ENCODE measurements around the gene NIPAL4. TPM values are rescaled to one million over a fixed set of nuclear protein-coding genes. Genes with fewer than 3 reads are reported as not detected.

Gene NIPAL4
- total and polyA plus RNA-seq, 7 experiments from 2014 or later = 0.70 to 1.6 (median 1.2) TPM; not detected in 4

DNA sequence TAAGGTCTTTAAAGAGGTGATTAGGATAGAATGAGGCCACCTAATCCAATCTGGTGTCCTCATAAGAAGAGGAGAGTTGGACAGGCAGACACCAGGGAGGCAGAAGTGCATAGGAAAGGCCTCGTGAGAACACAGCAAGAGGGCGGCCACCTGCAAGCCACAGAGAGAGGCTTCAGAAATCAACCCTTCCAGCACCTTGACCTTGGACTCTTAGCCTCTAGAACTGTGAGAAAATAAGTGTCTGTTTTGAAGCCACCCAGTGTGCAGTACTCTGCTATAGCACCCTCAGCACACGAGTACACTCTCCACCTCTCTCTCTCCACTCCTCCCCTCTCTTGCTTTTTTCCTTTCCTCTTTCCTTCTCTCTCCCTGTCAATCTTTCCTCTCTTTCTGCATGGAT, 26.8 kb downstream of the NIPAL4 start:
- ChIA-PET POLR2A (no interaction called here), CTCF (no interaction called here)
- no peaks in the 10 kb centered on the region for H3K4me1 ChIP-seq (ENCODE audit: control insufficient read depth in 2 of 2, insufficient read depth in 2 of 2, low read length in 2 of 2)
- peak overlapping the region in 1 of 10 donors; percentile 78 for H3K4me3 Mint-ChIP-seq
- DNase-seq (no peak), ATAC-seq (no peak)
- H3K4me1 Mint-ChIP-seq = peaks cover 5 to 72% (median 10%) of the 10 kb centered on the region in 7 donors
- intact Hi-C loops (cut with micrococcal nuclease) = no loop called here
- no peak overlapping the region for H3K27ac ChIP-seq (ENCODE audit: low read depth, low read length)
- H3K27me3 ChIP-seq (ENCODE audit: control insufficient read depth in 2 of 2, insufficient read depth in 2 of 2, low read length in 2 of 2) = no peaks in the 10 kb centered on the region
- H3K36me3 ChIP-seq (ENCODE audit: control insufficient read depth in 2 of 3, insufficient read depth in 3 of 3, low read length in 3 of 3) = no peaks in the 10 kb centered on the region
- H3K4me3 ChIP-seq (ENCODE audit: low read length) = no peak overlapping the region
- H3K27ac Mint-ChIP-seq = peak overlapping the region in 2 of 9 donors; percentile 2 to 91
- no peaks in the 10 kb centered on the region for H3K27me3 Mint-ChIP-seq
- H3K9me3 ChIP-seq (ENCODE audit: control insufficient read depth in 2 of 3, low read length in 3 of 3) = no peaks in the 10 kb centered on the region
- H3K36me3 Mint-ChIP-seq = peaks cover 0 to 81% (median 0%) of the 10 kb centered on the region in 5 donors
- peaks cover 0 to 3% (median 0%) of the 10 kb centered on the region in 11 donors for H3K9me3 Mint-ChIP-seq

DNA sequence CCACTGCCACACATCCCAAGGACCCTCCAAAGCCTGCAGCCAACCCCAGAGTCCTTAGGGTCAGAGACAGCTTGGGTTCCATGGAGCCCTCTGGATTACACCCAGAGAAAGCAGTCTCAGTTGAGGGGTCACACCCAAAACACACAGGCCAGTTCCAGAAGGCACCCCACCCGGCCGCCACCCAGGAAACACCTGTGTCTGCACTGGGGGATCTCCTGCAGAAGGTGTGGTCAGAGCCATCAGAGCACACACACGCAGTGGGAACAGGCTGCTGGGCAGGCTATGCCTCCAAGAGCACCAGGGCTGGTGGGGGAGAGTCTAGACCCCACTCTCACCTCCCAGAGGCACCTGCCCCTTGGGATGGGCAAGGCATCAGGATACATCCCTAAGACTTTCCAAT, 27.3 kb downstream of the NIPAL4 start:
- no peaks in the 10 kb centered on the region for H3K27me3 Mint-ChIP-seq
- no peaks in the 10 kb centered on the region for H3K27me3 ChIP-seq (ENCODE audit: control insufficient read depth in 2 of 2, insufficient read depth in 2 of 2, low read length in 2 of 2)
- H3K4me3 Mint-ChIP-seq = peak overlapping the region in 1 of 10 donors; percentile 78
- intact Hi-C loops (cut with micrococcal nuclease) = no loop called here
- POLR2A ChIA-PET = no interaction called here
- H3K4me1 Mint-ChIP-seq = peaks cover 5 to 67% (median 10%) of the 10 kb centered on the region in 7 donors
- peaks cover 0 to 3% (median 0%) of the 10 kb centered on the region in 11 donors for H3K9me3 Mint-ChIP-seq
- H3K27ac Mint-ChIP-seq = peak overlapping the region in 1 of 9 donors; percentile 91
- no peak overlapping the region for H3K4me3 ChIP-seq (ENCODE audit: low read length)
- H3K4me1 ChIP-seq (ENCODE audit: control insufficient read depth in 2 of 2, insufficient read depth in 2 of 2, low read length in 2 of 2) = no peaks in the 10 kb centered on the region
- H3K36me3 ChIP-seq (ENCODE audit: control insufficient read depth in 2 of 3, insufficient read depth in 3 of 3, low read length in 3 of 3) = no peaks in the 10 kb centered on the region
- ATAC-seq = peak; percentile 49
- DNase-seq = no peak
- CTCF ChIA-PET = no interaction called here
- H3K36me3 Mint-ChIP-seq = peaks cover 0 to 78% (median 0%) of the 10 kb centered on the region in 5 donors
- H3K27ac ChIP-seq (ENCODE audit: low read depth, low read length) = no peak overlapping the region
- no peaks in the 10 kb centered on the region for H3K9me3 ChIP-seq (ENCODE audit: control insufficient read depth in 2 of 3, low read length in 3 of 3)

DNA sequence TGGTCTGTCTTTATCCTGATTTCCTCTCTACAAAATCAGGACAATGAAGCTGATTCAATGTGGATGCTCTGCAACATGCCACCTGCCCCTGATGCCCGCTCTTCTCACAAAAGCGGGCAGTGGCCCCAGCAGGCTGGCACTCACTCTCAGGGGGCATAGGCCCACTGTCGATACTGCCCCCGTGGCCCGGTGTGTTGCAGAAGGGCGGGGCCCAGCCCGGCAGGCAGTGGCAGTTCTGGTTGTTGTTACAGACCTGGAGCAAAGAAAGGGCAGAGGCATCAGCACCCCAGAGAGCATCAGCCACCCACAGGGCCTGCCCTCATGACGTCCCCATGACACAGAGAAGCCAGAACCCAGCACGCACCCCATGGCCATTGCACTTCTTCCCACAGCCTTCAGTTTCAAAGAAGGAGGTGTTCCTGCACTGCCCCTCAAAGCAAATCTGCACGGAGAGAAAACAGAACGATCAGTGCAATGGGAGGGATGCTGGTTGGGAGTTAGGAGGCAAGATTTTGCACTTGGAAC, 31.5 kb downstream of the NIPAL4 start:
- Mint-ChIP-seq H3K27ac (peak overlapping the region in 1 of 9 donors; percentile 58), H3K36me3 (peaks cover 0 to 67% (median 0%) of the 10 kb centered on the region in 5 donors), H3K4me1 (peaks cover 3 to 52% (median 8%) of the 10 kb centered on the region in 7 donors), H3K4me3 (no peak overlapping the region), H3K9me3 (peaks cover 0 to 3% (median 0%) of the 10 kb centered on the region in 11 donors), H3K27me3 (no peaks in the 10 kb centered on the region)
- Histone ChIP-seq H3K27me3 (ENCODE audit: control insufficient read depth in 2 of 2, insufficient read depth in 2 of 2, low read length in 2 of 2) (no peaks in the 10 kb centered on the region), H3K27ac (ENCODE audit: low read depth, low read length) (no peak overlapping the region), H3K4me1 (ENCODE audit: control insufficient read depth in 2 of 2, insufficient read depth in 2 of 2, low read length in 2 of 2) (no peaks in the 10 kb centered on the region), H3K36me3 (ENCODE audit: control insufficient read depth in 2 of 3, insufficient read depth in 3 of 3, low read length in 3 of 3) (no peaks in the 10 kb centered on the region), H3K9me3 (ENCODE audit: control insufficient read depth in 2 of 3, low read length in 3 of 3) (no peaks in the 10 kb centered on the region), H3K4me3 (ENCODE audit: low read length) (no peak overlapping the region)
- ChIA-PET CTCF (no interaction called here), POLR2A (no interaction called here)
- intact Hi-C loops (cut with micrococcal nuclease) = no loop called here
- ATAC-seq (no peak), DNase-seq (no peak)

DNA sequence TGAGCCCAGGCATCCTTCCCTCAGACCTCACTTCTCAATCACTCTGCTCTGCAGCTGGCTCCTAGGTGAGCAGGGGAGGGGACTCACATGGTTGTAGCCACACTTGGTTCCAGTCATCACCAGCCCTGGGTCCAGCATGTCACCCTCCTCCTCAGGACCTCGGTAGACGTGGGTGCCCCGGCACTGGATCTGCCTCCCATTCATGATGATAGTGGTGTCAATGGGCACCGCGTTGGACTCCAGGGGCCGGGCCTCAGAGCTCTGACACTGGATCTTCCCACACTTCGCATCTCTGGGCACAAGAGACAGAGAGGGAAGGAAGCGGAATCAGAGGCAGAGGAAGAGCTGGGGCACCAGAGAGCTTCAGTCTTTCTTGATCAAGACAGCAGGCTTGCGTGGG, 32.9 kb downstream of the NIPAL4 start:
- Histone ChIP-seq H3K4me1 (ENCODE audit: control insufficient read depth in 2 of 2, insufficient read depth in 2 of 2, low read length in 2 of 2) (no peaks in the 10 kb centered on the region), H3K27ac (ENCODE audit: low read depth, low read length) (no peak overlapping the region), H3K4me3 (ENCODE audit: low read length) (no peak overlapping the region), H3K36me3 (ENCODE audit: control insufficient read depth in 2 of 3, insufficient read depth in 3 of 3, low read length in 3 of 3) (no peaks in the 10 kb centered on the region), H3K9me3 (ENCODE audit: control insufficient read depth in 2 of 3, low read length in 3 of 3) (no peaks in the 10 kb centered on the region), H3K27me3 (ENCODE audit: control insufficient read depth in 2 of 2, insufficient read depth in 2 of 2, low read length in 2 of 2) (no peaks in the 10 kb centered on the region)
- peaks cover 0 to 63% (median 0%) of the 10 kb centered on the region in 5 donors for H3K36me3 Mint-ChIP-seq
- H3K27me3 Mint-ChIP-seq = no peaks in the 10 kb centered on the region
- peak overlapping the region in 1 of 9 donors; percentile 38 for H3K27ac Mint-ChIP-seq
- intact Hi-C loops (cut with micrococcal nuclease) = no loop called here
- ATAC-seq = no peak
- peak overlapping the region in 1 of 10 donors; percentile 48 for H3K4me3 Mint-ChIP-seq
- CTCF ChIA-PET = no interaction called here
- peaks cover 0 to 3% (median 0%) of the 10 kb centered on the region in 11 donors for H3K9me3 Mint-ChIP-seq
- POLR2A ChIA-PET = no interaction called here
- H3K4me1 Mint-ChIP-seq = peaks cover 0 to 45% (median 0%) of the 10 kb centered on the region in 7 donors
- DNase-seq = no peak

DNA sequence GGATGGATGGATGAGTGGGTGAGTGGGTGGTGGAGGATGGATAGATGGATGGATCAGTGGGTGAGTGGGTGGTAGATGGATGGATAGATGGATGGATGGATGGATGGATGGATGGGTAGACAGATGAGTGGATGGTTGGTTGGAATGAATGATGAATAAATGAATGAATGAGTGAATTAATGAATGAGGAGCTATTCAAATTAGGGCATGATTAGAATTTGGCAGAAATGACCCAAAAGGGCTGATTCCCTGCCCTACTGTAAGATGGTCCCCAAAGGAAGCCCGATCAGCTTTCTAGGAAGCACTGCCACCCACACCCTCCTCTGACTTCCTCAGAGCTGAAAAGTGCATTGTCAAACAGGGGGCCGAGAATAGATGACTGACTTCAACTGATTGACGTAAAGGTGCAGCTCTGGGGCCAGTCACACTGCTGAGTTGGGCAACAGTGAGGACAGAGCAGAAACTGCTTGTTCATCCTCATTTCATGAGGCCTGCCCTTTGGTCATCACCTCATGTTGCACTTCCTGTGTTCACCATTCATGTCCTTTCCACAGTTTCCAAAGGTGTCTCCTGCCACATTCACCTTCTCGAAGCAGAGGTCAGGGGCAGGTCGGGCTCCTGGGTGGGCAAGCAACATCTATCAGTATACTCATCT, 34.3 kb downstream of the NIPAL4 start:
- intact Hi-C loops (cut with micrococcal nuclease) = no loop called here
- Mint-ChIP-seq H3K27me3 (no peaks in the 10 kb centered on the region), H3K36me3 (peaks cover 0 to 50% (median 0%) of the 10 kb centered on the region in 5 donors), H3K4me1 (peaks cover 0 to 32% (median 0%) of the 10 kb centered on the region in 7 donors), H3K4me3 (no peak overlapping the region), H3K9me3 (peaks cover 0 to 3% (median 0%) of the 10 kb centered on the region in 11 donors), H3K27ac (peak overlapping the region in 1 of 9 donors; percentile 66)
- Histone ChIP-seq H3K36me3 (ENCODE audit: control insufficient read depth in 2 of 3, insufficient read depth in 3 of 3, low read length in 3 of 3) (no peaks in the 10 kb centered on the region), H3K4me1 (ENCODE audit: control insufficient read depth in 2 of 2, insufficient read depth in 2 of 2, low read length in 2 of 2) (no peaks in the 10 kb centered on the region), H3K9me3 (ENCODE audit: control insufficient read depth in 2 of 3, low read length in 3 of 3) (no peaks in the 10 kb centered on the region), H3K27me3 (ENCODE audit: control insufficient read depth in 2 of 2, insufficient read depth in 2 of 2, low read length in 2 of 2) (no peaks in the 10 kb centered on the region), H3K27ac (ENCODE audit: low read depth, low read length) (no peak overlapping the region), H3K4me3 (ENCODE audit: low read length) (no peak overlapping the region)
- CTCF ChIA-PET = no interaction called here
- ATAC-seq (peak; percentile 92), DNase-seq (no peak)
- POLR2A ChIA-PET = no interaction called here

DNA sequence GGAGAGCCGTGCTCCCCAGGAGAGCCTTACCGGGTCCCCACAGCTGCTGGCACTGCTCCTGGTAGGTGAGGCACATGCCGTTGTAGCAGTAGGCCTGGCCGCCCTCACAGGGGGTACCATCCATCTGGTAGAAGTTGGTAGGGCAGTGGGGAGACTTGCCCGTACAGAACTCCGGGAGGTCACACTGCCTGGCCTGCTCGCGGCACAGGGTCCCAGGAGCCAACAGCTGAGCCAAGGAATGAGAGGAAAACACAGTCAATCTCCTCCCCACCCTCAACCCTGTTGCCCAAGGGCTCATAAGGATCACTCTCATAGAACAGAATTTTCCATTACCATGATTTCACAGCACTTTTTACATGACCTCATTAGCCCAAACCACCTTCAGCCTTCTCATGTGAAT, 36.9 kb downstream of the NIPAL4 start:
- H3K27me3 Mint-ChIP-seq = no peaks in the 10 kb centered on the region

More for the DNA sequence above, 36.9 kb downstream of the NIPAL4 start:
- intact Hi-C loops (cut with micrococcal nuclease) = no loop called here
- Mint-ChIP-seq H3K4me1 (peaks cover 0 to 38% (median 0%) of the 10 kb centered on the region in 7 donors), H3K27ac (peak overlapping the region in 1 of 9 donors; percentile 62), H3K9me3 (peaks cover 0 to 3% (median 0%) of the 10 kb centered on the region in 11 donors), H3K4me3 (no peak overlapping the region), H3K36me3 (peaks cover 0 to 55% (median 0%) of the 10 kb centered on the region in 5 donors)
- Histone ChIP-seq H3K27ac (ENCODE audit: low read depth, low read length) (no peak overlapping the region), H3K36me3 (ENCODE audit: control insufficient read depth in 2 of 3, insufficient read depth in 3 of 3, low read length in 3 of 3) (no peaks in the 10 kb centered on the region), H3K4me3 (ENCODE audit: low read length) (no peak overlapping the region), H3K27me3 (ENCODE audit: control insufficient read depth in 2 of 2, insufficient read depth in 2 of 2, low read length in 2 of 2) (no peaks in the 10 kb centered on the region), H3K9me3 (ENCODE audit: control insufficient read depth in 2 of 3, low read length in 3 of 3) (no peaks in the 10 kb centered on the region), H3K4me1 (ENCODE audit: control insufficient read depth in 2 of 2, insufficient read depth in 2 of 2, low read length in 2 of 2) (no peaks in the 10 kb centered on the region)
- ChIA-PET POLR2A (no interaction called here), CTCF (no interaction called here)
- no peak for DNase-seq
- ATAC-seq = no peak
